ENCODE results near the gene PPT1. TPM values are rescaled to one million over a fixed set of nuclear protein-coding genes. Genes with fewer than 3 reads are reported as not detected.

Gene PPT1
- total RNA-seq, 4 donors from 2014 or later: 53.0 to 90.6 (median 65.7) TPM

DNA sequence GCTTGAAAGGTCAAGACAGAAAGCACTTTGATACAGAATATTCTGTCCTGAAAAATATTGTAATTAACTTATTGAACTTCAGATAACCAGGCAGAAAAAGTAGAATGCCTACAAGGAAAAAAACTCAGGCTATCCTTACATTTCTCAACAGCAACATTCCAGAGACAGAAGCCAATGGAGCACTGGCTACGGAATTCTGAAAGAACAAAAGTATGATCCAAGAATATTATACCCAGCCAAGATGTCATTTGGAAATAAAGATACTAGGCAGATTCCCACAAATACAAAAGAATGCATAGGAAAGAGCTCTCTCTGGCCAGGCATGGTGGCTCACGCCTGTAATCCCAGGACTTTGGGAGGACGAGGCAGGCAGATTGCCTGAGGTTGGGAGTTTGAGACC lies 5.8 kb upstream of the PPT1 start:
- 82 to 83% methylated on average over 1 to 3 of the region's 3 CpGs for WGBS, 2 donors (ENCODE audit: low coverage in 1 of 2)
- peaks cover 9% of the 10 kb centered on the region for H3K27me3 ChIP-seq
- no peak overlapping the region for H3K4me3 ChIP-seq

DNA sequence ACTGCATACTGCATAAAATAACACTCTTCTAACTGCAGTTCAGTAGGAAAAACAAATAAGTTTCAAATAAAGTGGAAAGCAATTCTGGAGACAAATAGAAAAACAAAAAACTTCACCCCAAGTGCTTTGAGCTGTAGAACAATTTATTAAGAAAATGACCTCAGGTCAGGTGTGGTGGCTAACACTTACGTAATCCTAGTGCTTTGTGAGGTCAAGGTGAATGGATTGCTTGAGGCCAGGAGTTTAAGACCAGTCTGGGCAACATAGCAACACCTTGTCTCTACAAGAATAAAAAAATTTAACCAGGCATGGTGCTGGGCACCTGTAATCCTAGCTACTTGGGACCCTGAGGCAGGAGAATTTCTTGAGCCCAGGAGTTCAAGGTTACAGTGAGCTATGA lies 5.0 kb upstream of the PPT1 start:
- Histone ChIP-seq H3K9me3 (peaks cover 0 to 14% (median 0%) of the 10 kb centered on the region in 3 donors), H3K36me3 (no peaks in the 10 kb centered on the region), H3K27me3 (peaks cover 9% of the 10 kb centered on the region), H3K4me1 (peaks cover 0 to 9% (median 3%) of the 10 kb centered on the region in 3 donors), H3K4me3 (no peak overlapping the region), H3K27ac (no peak overlapping the region)
- no peak for ATAC-seq
- 79 to 83% methylated on average over 1 of the region's 1 CpG for WGBS, 2 donors (ENCODE audit: low coverage in 1 of 2)
- no peak for TF ChIP-seq POLR2AphosphoS5 (IDR thresholded peaks at IDR 0.05)
- TF ChIP-seq, protein P1, sequence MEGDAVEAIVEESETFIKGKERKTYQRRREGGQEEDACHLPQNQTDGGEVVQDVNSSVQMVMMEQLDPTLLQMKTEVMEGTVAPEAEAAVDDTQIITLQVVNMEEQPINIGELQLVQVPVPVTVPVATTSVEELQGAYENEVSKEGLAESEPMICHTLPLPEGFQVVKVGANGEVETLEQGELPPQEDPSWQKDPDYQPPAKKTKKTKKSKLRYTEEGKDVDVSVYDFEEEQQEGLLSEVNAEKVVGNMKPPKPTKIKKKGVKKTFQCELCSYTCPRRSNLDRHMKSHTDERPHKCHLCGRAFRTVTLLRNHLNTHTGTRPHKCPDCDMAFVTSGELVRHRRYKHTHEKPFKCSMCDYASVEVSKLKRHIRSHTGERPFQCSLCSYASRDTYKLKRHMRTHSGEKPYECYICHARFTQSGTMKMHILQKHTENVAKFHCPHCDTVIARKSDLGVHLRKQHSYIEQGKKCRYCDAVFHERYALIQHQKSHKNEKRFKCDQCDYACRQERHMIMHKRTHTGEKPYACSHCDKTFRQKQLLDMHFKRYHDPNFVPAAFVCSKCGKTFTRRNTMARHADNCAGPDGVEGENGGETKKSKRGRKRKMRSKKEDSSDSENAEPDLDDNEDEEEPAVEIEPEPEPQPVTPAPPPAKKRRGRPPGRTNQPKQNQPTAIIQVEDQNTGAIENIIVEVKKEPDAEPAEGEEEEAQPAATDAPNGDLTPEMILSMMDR (IDR thresholded peaks at IDR 0.05): no peak

More for the DNA sequence above, 5.8 kb upstream of the PPT1 start:
- ATAC-seq: no peak
- Histone ChIP-seq H3K9me3 (peaks cover 0 to 14% (median 0%) of the 10 kb centered on the region in 3 donors), H3K27ac (no peak overlapping the region), H3K4me1 (peaks cover 0 to under 1% (median 0%) of the 10 kb centered on the region in 3 donors), H3K36me3 (no peaks in the 10 kb centered on the region)
- TF ChIP-seq POLR2A (IDR thresholded peaks at IDR 0.05): no peak
- no peak for TF ChIP-seq POLR2AphosphoS5 (IDR thresholded peaks at IDR 0.05)
- no peak for TF ChIP-seq EP300 (IDR thresholded peaks at IDR 0.05)
- TF ChIP-seq, protein P1 (IDR thresholded peaks at IDR 0.05): no peak

DNA sequence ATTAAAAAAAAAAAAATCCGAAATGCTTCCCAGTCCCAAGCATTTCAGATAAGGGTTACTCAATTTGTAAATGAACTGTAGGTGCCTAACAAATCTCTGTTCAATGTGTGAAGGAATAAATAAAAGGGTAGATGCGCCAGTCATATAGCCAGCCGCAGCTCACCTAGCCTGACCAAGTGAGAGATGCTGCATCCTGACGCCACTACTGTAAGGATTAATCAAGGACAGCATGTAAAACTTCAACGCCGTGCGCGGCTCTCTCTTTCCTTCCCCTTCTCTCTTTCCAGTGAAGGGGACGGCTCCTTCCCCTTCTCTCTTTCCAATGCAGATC lies 441 bp downstream of the PPT1 start:
- TF ChIP-seq, protein P1 (IDR thresholded peaks at IDR 0.05): no peak
- no peak for TF ChIP-seq POLR2AphosphoS5 (IDR thresholded peaks at IDR 0.05)
- no peak for TF ChIP-seq POLR2A (IDR thresholded peaks at IDR 0.05)
- TF ChIP-seq EP300 (IDR thresholded peaks at IDR 0.05): no peak
- H3K27ac ChIP-seq: peak overlapping the region in 3 of 4 donors; percentile 75 to 80 (median 80)
- ATAC-seq: peak; percentile 11

DNA sequence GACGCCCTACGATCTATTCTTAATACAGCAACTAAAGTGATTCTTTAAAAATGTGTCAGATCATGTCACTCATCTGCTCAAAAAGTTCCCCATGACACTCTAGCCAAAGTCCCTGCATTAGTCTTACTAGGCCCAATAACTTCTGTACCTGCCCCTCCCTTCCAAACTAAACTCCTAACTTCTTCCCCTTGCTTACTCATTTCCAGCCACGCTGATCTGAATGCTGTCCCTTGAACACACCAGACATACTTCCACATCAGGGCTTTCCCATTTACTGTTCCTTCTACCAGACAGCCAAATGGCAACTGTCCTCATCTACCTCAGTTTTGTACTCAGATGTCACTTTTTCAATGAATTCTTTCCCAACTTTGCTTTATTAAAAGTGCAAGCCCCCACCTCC lies 1.2 kb downstream of the PPT1 start:
- ATAC-seq: no peak
- Histone ChIP-seq H3K9me3 (no peaks in the 10 kb centered on the region), H3K27me3 (no peaks in the 10 kb centered on the region), H3K27ac (no peak overlapping the region), H3K4me1 (peaks cover 0 to 27% (median 3%) of the 10 kb centered on the region in 3 donors), H3K36me3 (peaks cover 0 to 29% of the 10 kb centered on the region in 2 donors), H3K4me3 (no peak overlapping the region)
- 92% methylated on average over 3 of the region's 3 CpGs for WGBS, 2 donors (ENCODE audit: low coverage in 1 of 2)
- TF ChIP-seq POLR2AphosphoS5 (IDR thresholded peaks at IDR 0.05): no peak
- TF ChIP-seq, protein P1 (IDR thresholded peaks at IDR 0.05): no peak
- TF ChIP-seq POLR2A (IDR thresholded peaks at IDR 0.05): no peak
- TF ChIP-seq EP300 (IDR thresholded peaks at IDR 0.05): no peak

More for the DNA sequence above, 441 bp downstream of the PPT1 start:
- H3K9me3 ChIP-seq: no peaks in the 10 kb centered on the region
- H3K36me3 ChIP-seq: peaks cover 0 to 21% of the 10 kb centered on the region in 2 donors
- H3K27me3 ChIP-seq: peaks cover 3% of the 10 kb centered on the region
- WGBS, 2 donors (ENCODE audit: low coverage in 1 of 2): 8% methylated on average over 8 of the region's 9 CpGs
- H3K4me1 ChIP-seq: peaks cover 0 to 27% (median 3%) of the 10 kb centered on the region in 3 donors
- H3K4me3 ChIP-seq: peak overlapping the region; percentile 49 to 62

DNA sequence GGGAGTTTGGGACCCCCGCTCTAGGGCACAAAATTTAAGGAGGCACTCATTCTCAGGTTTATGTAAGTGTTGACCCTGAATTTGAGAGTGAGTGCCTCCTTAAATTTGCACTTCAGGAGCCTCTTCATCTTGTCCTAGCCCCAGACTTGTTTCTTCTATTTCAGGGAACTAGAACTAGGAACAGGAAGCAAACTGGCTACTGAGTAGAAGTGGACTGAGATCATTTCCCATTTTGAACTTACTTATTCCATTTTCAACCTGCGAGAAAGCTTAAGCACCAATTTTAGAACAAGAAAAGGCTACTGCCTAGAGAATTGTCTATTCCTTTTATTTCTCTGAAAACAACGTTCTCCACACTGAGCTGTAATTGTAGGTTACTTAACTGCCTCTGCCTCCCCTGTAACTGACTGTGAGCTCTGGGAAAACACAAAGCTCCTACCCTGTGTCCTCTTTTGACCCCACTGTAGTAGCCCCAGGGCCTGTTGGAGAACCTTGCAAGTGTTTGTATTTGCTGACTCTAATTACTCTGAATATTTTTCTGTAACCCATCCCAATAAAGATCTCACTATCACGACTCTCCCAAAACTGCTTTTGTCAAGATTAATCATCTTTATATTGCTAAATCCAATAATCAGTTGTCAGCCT lies 2.5 kb downstream of the PPT1 start:
- Histone ChIP-seq H3K36me3 (peaks cover 0 to 41% of the 10 kb centered on the region in 2 donors), H3K4me3 (no peak overlapping the region), H3K27me3 (no peaks in the 10 kb centered on the region), H3K4me1 (peaks cover 0 to 27% (median 3%) of the 10 kb centered on the region in 3 donors), H3K9me3 (no peaks in the 10 kb centered on the region), H3K27ac (no peak overlapping the region)
- no peak for ATAC-seq
- TF ChIP-seq, protein P1 (IDR thresholded peaks at IDR 0.05): no peak
- WGBS, 2 donors (ENCODE audit: low coverage in 1 of 2): 56 to 66% methylated on average over 3 to 4 of the region's 4 CpGs

Measured in gastroesophageal sphincter (tissue), 4 donors.